HCT116 (cell line): ENCODE results near the gene UBE2L3. TPM values are rescaled to one million over a fixed set of nuclear protein-coding genes. Genes with fewer than 3 reads are reported as not detected.
"Not testable (repeated sequence)": the region's sequence is repeated elsewhere in the genome, so short reads cannot be mapped to it uniquely, and the experiment has no call there.

Experiments
- ATAC-seq: fragments of 200-7000 bp; cut with Tn5 transposase; 2 replicates; pipeline ENCODE4 v1.9.1; 2020; ENCODE audit warnings: mild to moderate bottlenecking, moderate library complexity
- BruUV-seq: library from RNA; stranded (reverse); fragments of 400-500 nt; replicated peaks from 2 replicates; lab custom pipeline; 2021; lab: Mats Ljungman, UMichigan
- CTCF ChIA-PET: fragments of 300-600 bp; sonication (Branson Sonifier 250); formaldehyde crosslinking; loops from one replicate; lab custom pipeline; 2021; ENCODE audit warnings: antibody characterized with exemption; lab: Charles Lee
- POLR2A ChIA-PET: fragments of 300-600, 350-600 bp; sonication (Branson Sonifier 250); formaldehyde crosslinking; loops from one replicate; lab custom pipeline; 2021; ENCODE audit warnings: antibody characterized with exemption; lab: Charles Lee
- RAD21 ChIA-PET, 2 experiments: fragments of 300-600 bp; sonication (Branson Sonifier 250); formaldehyde crosslinking; loops; one replicate each; lab custom pipeline; 2023; ENCODE audit warnings: low total read pairs in 2 of 2; ENCODE audit not compliant: uncharacterized antibody in 2 of 2, unreplicated experiment in 2 of 2, low non-redundant PET in 1 of 2; lab: Charles Lee
- DNase-seq: peaks from one replicate; pipeline ENCODE4 v3.0.0-alpha.2; 2010; ENCODE audit warnings: low read depth, low spot score
- H2AFZ ChIP-seq: fragments of 200-600 bp; shearing (Covaris generic), sonication (generic); 2 replicates; pipeline ENCODE4 v1.6.1; 2017; ENCODE audit warnings: low read depth, mixed run types, mixed read lengths, antibody characterized with exemption, low read length; ENCODE audit not compliant: poor library complexity, severe bottlenecking
- H3K27ac ChIP-seq: 2 replicates; pipeline ENCODE4 v1.5.1; 2012; ENCODE audit warnings: low read depth, low read length
- H3K27me3 ChIP-seq: fragments of 200-600 bp; sonication (generic); 2 replicates; pipeline ENCODE4 v1.6.1; 2016; ENCODE audit warnings: mixed run types, low read length, mixed read lengths; ENCODE audit not compliant: insufficient read depth
- H3K36me3 ChIP-seq, 2 experiments: fragments of 200-500 bp in 1 of 2; fragments of 200-600 bp in 1 of 2; sonication (Bioruptor generic) in 1 of 2; sonication (generic) in 1 of 2; 2 replicates each; pipeline versions ENCODE4 v1.5.1 to v1.6.1; 2014 to 2016; ENCODE audit warnings: low read length in 2 of 2, inconsistent platforms in 1 of 2, mixed read lengths in 1 of 2, mixed run types in 1 of 2; ENCODE audit not compliant: insufficient read depth in 2 of 2, control insufficient read depth in 1 of 2
- H3K4me1 ChIP-seq, 2 experiments: fragments of 200-600 bp in 1 of 2; sonication (generic) in 1 of 2; 2 replicates each; pipeline versions ENCODE4 v1.5.1 to v1.6.1; 2012 to 2017; ENCODE audit warnings: low read length in 2 of 2, inconsistent platforms in 1 of 2, mild to moderate bottlenecking in 1 of 2, mixed read lengths in 1 of 2, mixed run types in 1 of 2, moderate library complexity in 1 of 2; ENCODE audit not compliant: insufficient read depth in 2 of 2, control insufficient read depth in 1 of 2
- H3K4me2 ChIP-seq: fragments of 200-600 bp; sonication (generic); 2 replicates; pipeline ENCODE4 v1.6.1; 2017; ENCODE audit warnings: mixed run types, low read length, mixed read lengths
- H3K4me3 ChIP-seq, 2 experiments: fragments of 200-600 bp in 1 of 2; sonication (generic) in 1 of 2; replicated peaks in 1 of 2; 2 replicates each; pipeline ENCODE4 v1.5.1; 2011 to 2016; ENCODE audit warnings: low read length in 2 of 2, control low read depth in 1 of 2, low read depth in 1 of 2, mild to moderate bottlenecking in 1 of 2, mixed read lengths in 1 of 2, mixed run types in 1 of 2
- H3K79me2 ChIP-seq: fragments of 200-600 bp; sonication (generic); 2 replicates; pipeline ENCODE4 v1.6.1; 2017; ENCODE audit warnings: mild to moderate bottlenecking, mixed run types, low read length, moderate library complexity, mixed read lengths; ENCODE audit not compliant: insufficient read depth
- H3K9ac ChIP-seq: fragments of 200-600 bp; sonication (generic); 2 replicates; pipeline ENCODE4 v1.6.1; 2016; ENCODE audit warnings: low read length, mixed read lengths
- H3K9me2 ChIP-seq: fragments of 200-600 bp; sonication (generic), shearing (Covaris generic); 2 replicates; pipeline ENCODE4 v1.6.1; 2017; ENCODE audit warnings: mixed run types, mild to moderate bottlenecking, moderate library complexity; ENCODE audit not compliant: insufficient read depth
- H3K9me3 ChIP-seq, 2 experiments: fragments of 200-500 bp in 1 of 2; fragments of 200-600 bp in 1 of 2; sonication (Bioruptor generic) in 1 of 2; sonication (generic) in 1 of 2; 2 replicates each; pipeline ENCODE4 v1.6.1; 2014 to 2017; ENCODE audit warnings: low read length in 2 of 2, mixed read lengths in 2 of 2, inconsistent platforms in 1 of 2, low read depth in 1 of 2, mild to moderate bottlenecking in 1 of 2, mixed run types in 1 of 2, moderate library complexity in 1 of 2; ENCODE audit not compliant: control insufficient read depth in 1 of 2, insufficient read depth in 1 of 2
- H4K20me1 ChIP-seq: fragments of 200-600 bp; sonication (generic), shearing (Covaris generic); 2 replicates; pipeline ENCODE4 v1.6.1; 2017; ENCODE audit warnings: mixed run types, mild to moderate bottlenecking, moderate library complexity; ENCODE audit not compliant: insufficient read depth
- ATF3 ChIP-seq: IDR thresholded peaks from 2 replicates; pipeline ENCODE4 v1.6.1; 2012
- EZH2 ChIP-seq: fragments of 200-600 bp; sonication (generic); IDR thresholded peaks from 2 replicates; pipeline ENCODE4 v1.6.1; 2017; ENCODE audit warnings: antibody characterized with exemption, mixed run types
- EZH2phosphoT487 ChIP-seq: fragments of 200-600 bp; IDR thresholded peaks from 2 replicates; pipeline ENCODE4 v1.6.1; 2018; ENCODE audit warnings: antibody characterized with exemption, borderline replicate concordance
- FOSL1 ChIP-seq: IDR thresholded peaks from 2 replicates; pipeline ENCODE4 v1.6.1; 2012; ENCODE audit warnings: low read depth
- JUND ChIP-seq: IDR thresholded peaks from 2 replicates; pipeline ENCODE4 v1.6.1; 2012
- POLR2A ChIP-seq: IDR thresholded peaks from 2 replicates; pipeline ENCODE4 v1.7.0; 2011; ENCODE audit warnings: borderline replicate concordance; ENCODE audit not compliant: insufficient read depth, insufficient read length; ENCODE audit errors: extremely low read depth
- POLR2AphosphoS5 ChIP-seq: IDR thresholded peaks from 2 replicates; pipeline ENCODE4 v1.6.1; 2011; ENCODE audit warnings: mild to moderate bottlenecking, low read depth, low read length, moderate library complexity
- SIN3A ChIP-seq: IDR thresholded peaks from 2 replicates; pipeline ENCODE4 v1.6.1; 2012; ENCODE audit warnings: low read depth
- YY1 ChIP-seq: IDR thresholded peaks from 2 replicates; pipeline ENCODE4 v1.6.1; 2011; ENCODE audit warnings: low read length, low read depth, moderate library complexity, mild to moderate bottlenecking; ENCODE audit not compliant: insufficient replicate concordance; ENCODE audit errors: extremely low read depth
- ZBTB33 ChIP-seq: IDR thresholded peaks from 2 replicates; pipeline ENCODE4 v1.6.1; 2011; ENCODE audit warnings: mild to moderate bottlenecking, low read length, moderate library complexity; ENCODE audit not compliant: insufficient replicate concordance; ENCODE audit errors: extremely low read depth
- ZFX ChIP-seq: fragments of 450-650 bp; IDR thresholded peaks from 2 replicates; pipeline ENCODE4 v1.6.1; 2017
- intact Hi-C: fragments of 100-400 bp; cut with micrococcal nuclease; formaldehyde crosslinking; loops from 2 replicates; pipeline ENCODE4 v1.10.0; 2022
- total RNA-seq: library from RNA; stranded (reverse); gene quantifications from one replicate; pipeline ENCODE4 v1.2.1, GENCODE V29; 2021; ENCODE audit not compliant: unreplicated experiment
- TF ChIP-seq, protein P1 (sequence below), 3 experiments: fragments of 200-600 bp in 1 of 3; sonication (generic) in 1 of 3; IDR thresholded peaks in 2 of 3; conservative IDR thresholded peaks in 1 of 3; 2 replicates each; pipeline ENCODE4 v1.5.1; 2012 to 2017; ENCODE audit warnings: low read depth in 2 of 3, low read length in 2 of 3, antibody characterized with exemption in 1 of 3, borderline replicate concordance in 1 of 3, control low read depth in 1 of 3, mild to moderate bottlenecking in 1 of 3, mixed read lengths in 1 of 3, mixed run types in 1 of 3, moderate library complexity in 1 of 3; ENCODE audit not compliant: insufficient read depth in 1 of 3

Gene UBE2L3
- total RNA-seq, 1 experiment from 2014 or later, result 55.6 TPM

- no peaks in the 10 kb centered on the region for H3K27me3 ChIP-seq
- no peak for ATAC-seq
- no peak overlapping the region for H3K4me3 ChIP-seq
- H3K27ac ChIP-seq, result no peak overlapping the region
- H3K36me3 ChIP-seq, result peaks cover 11 to 39% of the 10 kb centered on the region in 2 experiments
- H3K4me1 ChIP-seq, result no peaks in the 10 kb centered on the region
- intact Hi-C loops, result no loop called here
- RAD21 ChIA-PET, result no interaction called here
- TF ChIP-seq YY1, result no peak
- TF ChIP-seq POLR2A, result no peak
- TF ChIP-seq EZH2, result no peak
- TF ChIP-seq ZBTB33, result no peak
- TF ChIP-seq, protein P1, sequence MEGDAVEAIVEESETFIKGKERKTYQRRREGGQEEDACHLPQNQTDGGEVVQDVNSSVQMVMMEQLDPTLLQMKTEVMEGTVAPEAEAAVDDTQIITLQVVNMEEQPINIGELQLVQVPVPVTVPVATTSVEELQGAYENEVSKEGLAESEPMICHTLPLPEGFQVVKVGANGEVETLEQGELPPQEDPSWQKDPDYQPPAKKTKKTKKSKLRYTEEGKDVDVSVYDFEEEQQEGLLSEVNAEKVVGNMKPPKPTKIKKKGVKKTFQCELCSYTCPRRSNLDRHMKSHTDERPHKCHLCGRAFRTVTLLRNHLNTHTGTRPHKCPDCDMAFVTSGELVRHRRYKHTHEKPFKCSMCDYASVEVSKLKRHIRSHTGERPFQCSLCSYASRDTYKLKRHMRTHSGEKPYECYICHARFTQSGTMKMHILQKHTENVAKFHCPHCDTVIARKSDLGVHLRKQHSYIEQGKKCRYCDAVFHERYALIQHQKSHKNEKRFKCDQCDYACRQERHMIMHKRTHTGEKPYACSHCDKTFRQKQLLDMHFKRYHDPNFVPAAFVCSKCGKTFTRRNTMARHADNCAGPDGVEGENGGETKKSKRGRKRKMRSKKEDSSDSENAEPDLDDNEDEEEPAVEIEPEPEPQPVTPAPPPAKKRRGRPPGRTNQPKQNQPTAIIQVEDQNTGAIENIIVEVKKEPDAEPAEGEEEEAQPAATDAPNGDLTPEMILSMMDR (IDR thresholded peaks at IDR 0.05 in 2 of 3, conservative IDR thresholded peaks at IDR 0.05 in 1 of 3; ENCODE audit: borderline replicate concordance in 1 of 3, insufficient read depth in 1 of 3, low read depth in 2 of 3, low read length in 2 of 3), result no peak
- no peak for TF ChIP-seq ZFX
- no peak for TF ChIP-seq FOSL1
- TF ChIP-seq JUND, result no peak
- TF ChIP-seq SIN3A, result no peak
- no peak for TF ChIP-seq EZH2phosphoT487
- no peak for TF ChIP-seq ATF3
- no peak for TF ChIP-seq POLR2AphosphoS5
- TF ChIP-seq, all 23 proteins: peak for 0
- Histone ChIP-seq H2AFZ (no peak overlapping the region), H3K79me2 (peaks cover 100% of the 10 kb centered on the region), H3K9me2 (no peaks in the 10 kb centered on the region), H3K4me2 (no peak overlapping the region), H3K9ac (no peak overlapping the region), H3K9me3 (no peaks in the 10 kb centered on the region), H4K20me1 (peaks cover 21% of the 10 kb centered on the region; the same call in 1 of the 2 replicates)
- TSS peak; percentile 29 for BruUV-seq
- DNase-seq, result no peak
- ChIA-PET CTCF (no interaction called here), POLR2A (no interaction called here)
Measured at GRCh38 chr22:21594865-21595452, 27.4 kb downstream of the UBE2L3 start.

GRCh38 chr22:21596356-21597135, 29.0 kb downstream of the UBE2L3 start:
- Histone ChIP-seq H3K79me2 (peaks cover 100% of the 10 kb centered on the region), H3K36me3 (peaks cover 11 to 39% of the 10 kb centered on the region in 2 experiments)
- H3K9me2 ChIP-seq, RAD21 ChIA-PET, H3K4me3 ChIP-seq, H2AFZ ChIP-seq, H3K4me1 ChIP-seq, H3K27me3 ChIP-seq, H4K20me1 ChIP-seq, H3K4me2 ChIP-seq, H3K27ac ChIP-seq, CTCF ChIA-PET, H3K9ac ChIP-seq, intact Hi-C loops, BruUV-seq, DNase-seq, ATAC-seq, H3K9me3 ChIP-seq: not testable (repeated sequence)
- POLR2A ChIA-PET, result interaction anchor here (1.2 kb wide), 1 partner anchor 11 kb away, joined by 3 read pairs; no protein-coding TSS in a partner anchor
